Muscle layer of duodenum (tissue), 2 donors: Measurements from ENCODE around the gene YIPF3.

Source experiments
- H3K27ac ChIP-seq: one replicate; pipeline ENCODE4 v1.7.0; 2013; ENCODE audit warnings: mild to moderate bottlenecking, low read length
- H3K27me3 ChIP-seq: one replicate; pipeline ENCODE4 v1.7.0; 2013; ENCODE audit warnings: low read depth, mild to moderate bottlenecking, control low read depth, low read length
- H3K36me3 ChIP-seq, 2 donors: one replicate each; pipeline ENCODE4 v1.7.0; 2013; ENCODE audit warnings: low read length in 2 of 2, control low read depth in 1 of 2, mild to moderate bottlenecking in 1 of 2; ENCODE audit not compliant: insufficient read depth in 2 of 2, control insufficient read depth in 1 of 2
- H3K4me1 ChIP-seq, 2 donors: one replicate each; pipeline ENCODE4 v1.7.0; 2013; ENCODE audit warnings: low read length in 2 of 2, mild to moderate bottlenecking in 2 of 2, control low read depth in 1 of 2, moderate library complexity in 1 of 2; ENCODE audit not compliant: insufficient read depth in 2 of 2, control insufficient read depth in 1 of 2
- H3K4me3 ChIP-seq, 2 donors: one replicate each; pipeline ENCODE4 v1.7.0; 2013; ENCODE audit warnings: low read length in 2 of 2, low read depth in 1 of 2, mild to moderate bottlenecking in 1 of 2
- H3K9me3 ChIP-seq, 2 donors: one replicate each; pipeline ENCODE4 v1.7.0; 2013; ENCODE audit warnings: low read length in 2 of 2, control low read depth in 1 of 2, mild to moderate bottlenecking in 1 of 2; ENCODE audit not compliant: control insufficient read depth in 1 of 2
- donor health status: healthy.

YIPF3 gene

GRCh38 chr6:43509142-43509983 lies 7.4 kb downstream of the YIPF3 start:
- Histone ChIP-seq H3K4me3 (peak overlapping the region; percentile 39 to 73), H3K9me3 (no peaks in the 10 kb centered on the region), H3K4me1 (peaks cover 2 to 14% of the 10 kb centered on the region in 2 donors), H3K27me3 (peaks cover 11% of the 10 kb centered on the region), H3K36me3 (peaks cover 30 to 45% of the 10 kb centered on the region in 2 donors), H3K27ac (no peak overlapping the region)

GRCh38 chr6:43508481-43509141 lies 8.1 kb downstream of the YIPF3 start:
- H3K36me3 ChIP-seq = peaks cover 29 to 47% of the 10 kb centered on the region in 2 donors
- H3K4me3 ChIP-seq = no peak overlapping the region
- H3K27me3 ChIP-seq = peaks cover 11% of the 10 kb centered on the region
- no peak overlapping the region for H3K27ac ChIP-seq
- no peaks in the 10 kb centered on the region for H3K9me3 ChIP-seq
- H3K4me1 ChIP-seq = peaks cover 0 to 14% of the 10 kb centered on the region in 2 donors

GRCh38 chr6:43506667-43507471 lies 9.9 kb downstream of the YIPF3 start:
- Histone ChIP-seq H3K4me3 (no peak overlapping the region), H3K36me3 (peaks cover 27 to 46% of the 10 kb centered on the region in 2 donors), H3K9me3 (no peaks in the 10 kb centered on the region), H3K27me3 (peaks cover 11% of the 10 kb centered on the region), H3K4me1 (peaks cover 0 to 13% of the 10 kb centered on the region in 2 donors), H3K27ac (no peak overlapping the region)

- Histone ChIP-seq H3K27me3 (peaks cover 11% of the 10 kb centered on the region), H3K4me3 (no peak overlapping the region), H3K27ac (no peak overlapping the region), H3K36me3 (peaks cover 21 to 43% of the 10 kb centered on the region in 2 donors), H3K9me3 (no peaks in the 10 kb centered on the region), H3K4me1 (peaks cover 0 to 11% of the 10 kb centered on the region in 2 donors)
These were observed 10.6 kb downstream of the YIPF3 start for GRCh38 chr6:43506171-43506570.

- Histone ChIP-seq H3K4me1 (peaks cover 0 to 10% of the 10 kb centered on the region in 2 donors), H3K27me3 (peaks cover 11% of the 10 kb centered on the region), H3K27ac (no peak overlapping the region), H3K36me3 (peaks cover 22 to 47% of the 10 kb centered on the region in 2 donors), H3K9me3 (no peaks in the 10 kb centered on the region), H3K4me3 (no peak overlapping the region)
These were observed 11.0 kb downstream of the YIPF3 start for GRCh38 chr6:43505718-43506117.

GRCh38 chr6:43504756-43505593 lies 11.8 kb downstream of the YIPF3 start:
- Histone ChIP-seq H3K4me3 (no peak overlapping the region), H3K27ac (no peak overlapping the region), H3K9me3 (no peaks in the 10 kb centered on the region), H3K4me1 (peaks cover 0 to 5% of the 10 kb centered on the region in 2 donors), H3K36me3 (peaks cover 29 to 54% of the 10 kb centered on the region in 2 donors), H3K27me3 (peaks cover 11% of the 10 kb centered on the region)

- peaks cover 44 to 69% of the 10 kb centered on the region in 2 donors for H3K36me3 ChIP-seq
- H3K27ac ChIP-seq = no peak overlapping the region
- H3K9me3 ChIP-seq = no peaks in the 10 kb centered on the region
- peaks cover 0 to 9% of the 10 kb centered on the region in 2 donors for H3K4me1 ChIP-seq
- H3K4me3 ChIP-seq = no peak overlapping the region
- peaks cover 6% of the 10 kb centered on the region for H3K27me3 ChIP-seq
These were observed 13.3 kb downstream of the YIPF3 start for GRCh38 chr6:43503443-43503842.

- peaks cover 44 to 75% of the 10 kb centered on the region in 2 donors for H3K36me3 ChIP-seq
- no peak overlapping the region for H3K27ac ChIP-seq
- H3K27me3 ChIP-seq = peaks cover under 1% of the 10 kb centered on the region
These were observed 14.1 kb downstream of the YIPF3 start for GRCh38 chr6:43502666-43503065.

GRCh38 chr6:43500921-43501320 lies 15.8 kb downstream of the YIPF3 start:
- peaks cover 44 to 74% of the 10 kb centered on the region in 2 donors for H3K36me3 ChIP-seq
- H3K27ac ChIP-seq = no peak overlapping the region

More at GRCh38 chr6:43502666-43503065, 14.1 kb downstream of the YIPF3 start:
- Histone ChIP-seq H3K9me3 (no peaks in the 10 kb centered on the region), H3K4me1 (peaks cover 0 to 9% of the 10 kb centered on the region in 2 donors), H3K4me3 (no peak overlapping the region)

GRCh38 chr6:43499028-43499815 lies 17.5 kb downstream of the YIPF3 start:
- H3K9me3 ChIP-seq = no peaks in the 10 kb centered on the region
- H3K4me1 ChIP-seq = peaks cover 3 to 22% of the 10 kb centered on the region in 2 donors
- peaks cover 41 to 57% of the 10 kb centered on the region in 2 donors for H3K36me3 ChIP-seq
- no peaks in the 10 kb centered on the region for H3K27me3 ChIP-seq
- H3K27ac ChIP-seq = no peak overlapping the region
- no peak overlapping the region for H3K4me3 ChIP-seq

More at GRCh38 chr6:43500921-43501320, 15.8 kb downstream of the YIPF3 start:
- Histone ChIP-seq H3K9me3 (no peaks in the 10 kb centered on the region), H3K4me3 (no peak overlapping the region), H3K4me1 (peaks cover 3 to 13% of the 10 kb centered on the region in 2 donors), H3K27me3 (no peaks in the 10 kb centered on the region)
